RCC 7860 (cell line): ENCODE data around the gene TBC1D19.

Source experiments
- DNase-seq: peaks from one replicate; pipeline ENCODE4 v3.0.0-alpha.2; 2015; ENCODE audit warnings: low spot score
- FAIRE-seq: peaks from 2 replicates; lab custom pipeline; 2012; peaks lifted over from hg19 to GRCh38; lab: Jason Lieb, UNC

TBC1D19 gene

GRCh38 chr4:26726655-26727387 lies 142.9 kb downstream of the TBC1D19 start:
- no peak for FAIRE-seq
- DNase-seq = no peak

GRCh38 chr4:26727844-26728243 lies 144.0 kb downstream of the TBC1D19 start:
- FAIRE-seq (no peak), DNase-seq (no peak)

- no peak for FAIRE-seq
- no peak for DNase-seq
Observed at GRCh38 chr4:26729027-26729426, 145.1 kb downstream of the TBC1D19 start.

- DNase-seq = no peak
- no peak for FAIRE-seq
Observed at GRCh38 chr4:26729547-26729946, 145.7 kb downstream of the TBC1D19 start.

GRCh38 chr4:26731351-26732035 lies 147.6 kb downstream of the TBC1D19 start:
- FAIRE-seq = no peak

GRCh38 chr4:26732356-26732755 lies 148.5 kb downstream of the TBC1D19 start:
- FAIRE-seq (no peak), DNase-seq (no peak)

More at GRCh38 chr4:26731351-26732035, 147.6 kb downstream of the TBC1D19 start:
- DNase-seq = no peak

- no peak for DNase-seq
- no peak for FAIRE-seq
Observed at GRCh38 chr4:26736621-26737020, 152.7 kb downstream of the TBC1D19 start.

GRCh38 chr4:26737385-26737784 lies 153.5 kb downstream of the TBC1D19 start:
- FAIRE-seq (no peak), DNase-seq (no peak)

GRCh38 chr4:26741491-26741871 lies 157.6 kb downstream of the TBC1D19 start:
- FAIRE-seq (no peak), DNase-seq (no peak)

- DNase-seq (no peak), FAIRE-seq (no peak)
Observed at GRCh38 chr4:26746802-26747213, 162.9 kb downstream of the TBC1D19 start.

- no peak for DNase-seq
- no peak for FAIRE-seq
Observed at GRCh38 chr4:26748811-26749210, 164.9 kb downstream of the TBC1D19 start.

- FAIRE-seq (no peak), DNase-seq (no peak)
Observed at GRCh38 chr4:26749867-26750266, 166.0 kb downstream of the TBC1D19 start.

GRCh38 chr4:26751004-26751403 lies 167.1 kb downstream of the TBC1D19 start:
- FAIRE-seq (no peak), DNase-seq (no peak)

- no peak for DNase-seq
Observed at GRCh38 chr4:26751838-26752237, 168.0 kb downstream of the TBC1D19 start.

GRCh38 chr4:26753187-26753586 lies 169.3 kb downstream of the TBC1D19 start:
- FAIRE-seq (no peak), DNase-seq (no peak)

More at GRCh38 chr4:26751838-26752237, 168.0 kb downstream of the TBC1D19 start:
- FAIRE-seq = no peak

- no peak for FAIRE-seq
- DNase-seq = no peak
Observed at GRCh38 chr4:26753617-26754016, 169.7 kb downstream of the TBC1D19 start.

GRCh38 chr4:26757751-26758150 lies 173.9 kb downstream of the TBC1D19 start:
- DNase-seq (no peak), FAIRE-seq (no peak)

GRCh38 chr4:26758899-26759298 lies 175.0 kb downstream of the TBC1D19 start:
- FAIRE-seq = no peak
- no peak for DNase-seq

- FAIRE-seq = no peak
Observed at GRCh38 chr4:26762650-26763049, 178.8 kb downstream of the TBC1D19 start.

GRCh38 chr4:26763063-26763462 lies 179.2 kb downstream of the TBC1D19 start:
- FAIRE-seq (no peak), DNase-seq (no peak)

More at GRCh38 chr4:26762650-26763049, 178.8 kb downstream of the TBC1D19 start:
- no peak for DNase-seq

GRCh38 chr4:26763648-26764047 lies 179.8 kb downstream of the TBC1D19 start:
- no peak for FAIRE-seq
- DNase-seq = no peak

- no peak for FAIRE-seq
- DNase-seq = no peak
Observed at GRCh38 chr4:26764231-26764630, 180.3 kb downstream of the TBC1D19 start.
